GM21515 (cell line): Measurements from ENCODE around the gene SETD3.

Experiments
- ATAC-seq: cut with Tn5 transposase; IDR thresholded peaks from one replicate; pipeline ENCODE4 v1.9.1; 2021; ENCODE audit not compliant: unreplicated experiment

The SETD3 gene

DNA sequence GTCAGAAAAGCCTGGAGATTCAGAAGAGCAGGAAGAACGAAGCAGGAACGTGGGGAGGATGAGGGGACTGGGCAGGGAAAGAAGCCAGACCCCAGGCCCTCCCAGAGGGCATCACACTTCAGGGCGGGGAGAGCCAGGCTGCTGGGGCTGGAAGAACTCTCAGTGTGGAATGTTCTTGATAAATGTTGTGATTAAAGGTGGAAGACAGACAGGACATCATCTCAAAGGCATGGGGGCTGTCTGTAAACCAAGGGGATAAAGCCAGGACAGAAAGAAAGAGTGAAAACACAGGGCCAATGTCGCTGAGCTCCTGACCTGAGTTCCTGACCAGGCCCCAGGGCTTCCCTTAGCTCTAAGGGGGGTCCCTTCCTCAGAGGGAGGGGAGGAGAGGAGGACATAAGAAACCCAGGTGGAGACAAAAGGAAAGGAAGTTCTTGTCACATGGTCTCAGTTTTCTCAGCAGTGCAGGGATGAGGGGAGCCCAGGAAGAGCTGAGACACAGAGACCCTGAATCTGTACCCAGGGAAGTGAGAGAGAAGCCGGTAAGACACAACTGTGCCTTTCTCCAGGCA is 56.3 kb downstream of the SETD3 start:
- ATAC-seq = no peak

GRCh38 chr14:99423434-99423833 is 57.2 kb downstream of the SETD3 start:
- no peak for ATAC-seq

- ATAC-seq = no peak
These were observed 58.2 kb downstream of the SETD3 start for GRCh38 chr14:99422228-99423010.

GRCh38 chr14:99420711-99421110 is 59.9 kb downstream of the SETD3 start:
- no peak for ATAC-seq

DNA sequence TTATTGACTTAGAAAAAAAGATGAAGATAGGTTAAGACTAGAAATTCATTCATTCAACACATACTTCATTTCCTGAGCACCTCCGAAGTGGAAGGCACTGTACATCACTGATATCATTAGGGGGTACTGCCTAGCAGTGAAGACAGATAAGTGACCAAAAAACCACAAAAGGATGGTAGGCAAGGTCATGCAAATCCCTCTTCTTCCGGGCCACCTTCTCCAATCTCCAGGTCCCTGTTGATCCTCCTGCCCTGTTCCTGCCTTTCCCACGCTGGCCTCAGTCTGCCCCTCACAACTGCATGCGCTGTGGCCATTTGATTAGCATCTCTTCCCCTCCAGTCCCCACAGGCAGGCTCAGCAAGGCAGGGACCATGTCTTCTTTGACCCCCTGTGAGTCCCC is 60.8 kb downstream of the SETD3 start:
- no peak for ATAC-seq

- ATAC-seq = no peak
These were observed 62.4 kb downstream of the SETD3 start for GRCh38 chr14:99418242-99418641.

GRCh38 chr14:99416909-99417308 is 63.8 kb downstream of the SETD3 start:
- no peak for ATAC-seq

GRCh38 chr14:99415496-99416281 is 65.0 kb downstream of the SETD3 start:
- peak; percentile 92 for ATAC-seq

GRCh38 chr14:99413911-99414310 is 66.7 kb downstream of the SETD3 start:
- no peak for ATAC-seq

DNA sequence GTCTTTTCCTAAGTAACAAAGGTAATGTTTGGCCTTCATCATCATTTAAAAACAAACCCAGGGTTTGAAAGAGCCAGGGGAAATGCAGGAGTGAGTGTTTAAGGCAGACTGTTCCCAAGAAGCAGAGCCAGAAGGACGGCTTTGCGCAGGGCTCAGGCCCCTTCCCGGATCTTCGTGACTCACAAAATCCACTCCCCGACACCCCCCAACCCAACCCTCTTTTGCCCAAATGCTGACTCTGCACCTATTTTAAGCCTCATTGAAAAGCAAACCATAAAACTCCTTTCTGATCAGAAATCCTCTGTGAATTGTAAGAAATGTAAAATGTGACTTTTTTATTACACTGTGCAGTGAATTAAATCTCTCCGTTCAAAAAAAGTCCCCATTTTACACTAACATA is 67.5 kb downstream of the SETD3 start:
- ATAC-seq = no peak

GRCh38 chr14:99412117-99413061 is 68.3 kb downstream of the SETD3 start:
- ATAC-seq = no peak

DNA sequence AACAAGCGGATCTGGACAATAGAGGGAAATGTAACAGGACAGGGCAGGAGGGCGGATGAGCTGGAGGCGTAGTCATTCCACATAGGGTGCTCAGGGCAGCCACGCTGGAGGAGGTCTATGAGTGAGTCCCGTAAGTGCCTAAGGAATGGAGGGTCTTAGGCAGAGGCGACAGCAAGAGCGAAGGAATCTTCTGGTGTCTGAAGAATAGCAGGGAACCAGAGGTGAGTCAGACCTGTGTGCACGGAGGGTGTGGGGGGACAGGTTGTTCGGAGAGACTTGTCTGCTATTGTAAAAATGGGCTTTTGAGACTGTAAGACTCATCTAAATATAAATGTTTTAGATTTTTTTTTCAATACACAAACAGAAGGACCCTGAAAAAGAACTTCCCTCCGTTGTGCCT is 70.6 kb downstream of the SETD3 start:
- ATAC-seq = no peak

GRCh38 chr14:99408971-99409289 is 71.7 kb downstream of the SETD3 start:
- ATAC-seq = no peak

GRCh38 chr14:99408286-99408970 is 72.2 kb downstream of the SETD3 start:
- no peak for ATAC-seq

DNA sequence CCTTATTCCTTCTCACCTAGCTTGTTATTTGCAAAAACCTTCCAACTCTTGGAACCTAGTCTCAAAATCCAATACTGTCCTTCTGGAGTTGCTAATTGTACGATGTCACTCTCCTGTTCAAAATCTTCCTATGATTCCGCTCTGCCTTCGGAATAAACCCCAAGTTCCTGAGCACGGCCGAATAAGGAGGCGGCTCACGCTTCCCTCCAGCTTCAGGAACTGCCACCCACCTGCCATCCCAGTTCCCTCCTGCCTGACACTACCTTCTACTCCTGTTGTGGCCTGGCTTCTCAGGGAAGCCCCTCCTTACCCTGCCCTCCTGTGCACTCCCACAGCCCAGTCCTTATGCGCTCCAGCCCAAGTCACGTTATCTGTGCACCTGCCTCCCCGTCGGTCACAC is 73.2 kb downstream of the SETD3 start:
- ATAC-seq = no peak

- no peak for ATAC-seq
These were observed 77.7 kb downstream of the SETD3 start for GRCh38 chr14:99402950-99403349.

DNA sequence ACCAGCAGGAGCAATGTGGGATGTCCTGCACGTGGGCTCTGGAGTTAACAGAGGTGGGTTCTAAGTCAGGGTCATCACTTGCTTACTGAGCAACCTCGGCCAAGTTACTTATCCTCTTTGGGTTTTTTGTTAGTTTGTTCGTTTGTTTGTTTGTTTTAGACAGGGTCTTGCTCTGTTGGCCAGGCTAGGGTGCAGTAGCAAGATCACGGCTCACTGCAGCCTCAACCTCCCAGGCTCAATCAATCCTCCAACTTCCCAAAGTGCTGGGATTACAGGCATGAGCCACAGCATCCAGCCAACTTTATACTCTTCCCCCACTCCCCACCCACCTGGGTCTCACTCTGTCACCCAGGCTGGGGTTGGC is 78.4 kb downstream of the SETD3 start:
- ATAC-seq = no peak

DNA sequence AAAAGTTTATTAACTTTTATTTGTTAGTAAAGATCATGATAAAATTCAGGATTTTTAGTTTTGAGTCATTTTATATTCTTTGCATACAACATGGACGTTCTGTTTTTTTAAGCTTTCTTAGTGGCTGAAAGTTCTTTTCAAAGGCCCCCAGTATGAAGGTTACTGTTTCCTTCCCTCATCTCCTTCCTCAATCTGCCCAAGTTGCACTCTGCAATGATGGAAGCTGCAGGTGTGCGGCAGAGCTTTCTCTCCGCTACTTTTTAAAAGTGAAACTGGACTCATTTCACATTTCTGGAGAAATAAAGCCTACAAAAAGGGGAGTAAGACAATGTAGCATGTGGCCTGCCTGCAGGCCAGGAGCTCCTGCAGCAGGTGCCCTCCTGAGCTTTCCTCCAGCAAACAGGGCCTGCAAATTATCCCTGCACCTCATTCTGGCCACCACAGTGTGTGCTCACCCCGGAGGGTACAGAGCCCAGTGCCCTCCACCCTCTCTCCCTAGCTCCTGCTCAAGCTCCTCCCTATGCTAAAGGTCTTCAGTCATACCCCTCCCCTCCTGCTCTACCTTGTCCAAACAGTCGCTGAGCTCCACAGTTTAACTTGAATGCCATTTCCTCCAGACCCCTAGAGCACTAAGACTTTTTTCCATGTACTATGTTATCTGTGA is 78.9 kb downstream of the SETD3 start:
- no peak for ATAC-seq

GRCh38 chr14:99401211-99401610 is 79.4 kb downstream of the SETD3 start:
- ATAC-seq = no peak

- no peak for ATAC-seq
These were observed 83.0 kb downstream of the SETD3 start for GRCh38 chr14:99397698-99398097.
